Endodermal cell (in vitro differentiated cells): ENCODE results near the gene HMOX2. TPM values are rescaled to one million over a fixed set of nuclear protein-coding genes. Genes with fewer than 3 reads are reported as not detected.

Experiments used
- DNase-seq: peaks from one replicate; pipeline ENCODE4 v3.0.0-alpha.2; 2017
- H3K27ac ChIP-seq: 2 replicates; pipeline ENCODE4 v1.5.1; 2013; ENCODE audit warnings: mild to moderate bottlenecking, low read depth, low read length, moderate library complexity
- H3K27me3 ChIP-seq: 2 replicates; pipeline ENCODE4 v1.6.1; 2013; ENCODE audit warnings: mild to moderate bottlenecking, low read length, moderate library complexity; ENCODE audit not compliant: insufficient read depth, control insufficient read depth, poor library complexity, severe bottlenecking
- H3K36me3 ChIP-seq: 2 replicates; pipeline ENCODE4 v1.7.0; 2013; ENCODE audit warnings: mild to moderate bottlenecking, low read length, moderate library complexity; ENCODE audit not compliant: control insufficient read depth, insufficient read depth
- H3K4me1 ChIP-seq: one replicate; pipeline ENCODE4 v1.7.0; 2013; ENCODE audit warnings: low read length; ENCODE audit not compliant: control insufficient read depth, insufficient read depth
- H3K4me3 ChIP-seq: 2 replicates; pipeline ENCODE4 v1.5.1; 2013; ENCODE audit warnings: mild to moderate bottlenecking, low read length, moderate library complexity
- H3K9ac ChIP-seq: 2 replicates; pipeline ENCODE4 v1.6.1; 2013; ENCODE audit warnings: mild to moderate bottlenecking, low read length, moderate library complexity; ENCODE audit not compliant: poor library complexity, severe bottlenecking; ENCODE audit errors: extremely low read depth
- H3K9me3 ChIP-seq: 2 replicates; pipeline ENCODE4 v1.6.1; 2013; ENCODE audit warnings: mild to moderate bottlenecking, low read length, moderate library complexity; ENCODE audit not compliant: control insufficient read depth
- H3K27ac Mint-ChIP-seq: 2 replicates; pipeline ENCODE4 v1.8.0; 2020; ENCODE audit warnings: mixed read lengths
- H3K27me3 Mint-ChIP-seq: 2 replicates; pipeline ENCODE4 v1.8.0; 2021; ENCODE audit warnings: mild to moderate bottlenecking, mixed read lengths; ENCODE audit not compliant: insufficient read depth
- H3K36me3 Mint-ChIP-seq: 2 replicates; pipeline ENCODE4 v1.8.0; 2020; ENCODE audit warnings: low read depth, mixed read lengths
- H3K4me1 Mint-ChIP-seq: 2 replicates; pipeline ENCODE4 v1.8.0; 2020; ENCODE audit warnings: mixed read lengths
- H3K4me3 Mint-ChIP-seq: 2 replicates; pipeline ENCODE4 v1.8.0; 2020; ENCODE audit warnings: mild to moderate bottlenecking, moderate library complexity, mixed read lengths
- H3K9me3 Mint-ChIP-seq: 2 replicates; pipeline ENCODE4 v1.8.0; 2020; ENCODE audit warnings: mild to moderate bottlenecking, mixed read lengths
- WGBS, 2 experiments: methylation state at CpG; one replicate each; pipeline versions ENCODE4 v1.1.5 to v1.1.7; 2013; ENCODE audit warnings: missing lambda C conversion rate in 2 of 2, mixed read lengths in 1 of 2; ENCODE audit not compliant: insufficient coverage in 1 of 2, insufficient read length in 1 of 2; 5-methylcytosine and 5-hydroxymethylcytosine counted together
- total RNA-seq, 2 donors: library from RNA; stranded (reverse); fragmentation: NEBNext Ultra II Directional in 1 of 2; extraction: Animal tissue kit (Norgen Biotek cat#: 25700) in 1 of 2; gene quantifications; 2 replicates in 1 of 2; 3 replicates in 1 of 2; pipeline ENCODE4 v1.2.1, GENCODE V29; 2021
- TF ChIP-seq, protein P1 (sequence below): fragments of 200-600 bp; sonication (generic); conservative IDR thresholded peaks from 2 replicates; pipeline ENCODE4 v1.5.0; 2021; ENCODE audit warnings: antibody characterized with exemption, mild to moderate bottlenecking

HMOX2 gene
- total RNA-seq, 2 donors from 2014 or later = 26.3 to 27.7 TPM

DNA sequence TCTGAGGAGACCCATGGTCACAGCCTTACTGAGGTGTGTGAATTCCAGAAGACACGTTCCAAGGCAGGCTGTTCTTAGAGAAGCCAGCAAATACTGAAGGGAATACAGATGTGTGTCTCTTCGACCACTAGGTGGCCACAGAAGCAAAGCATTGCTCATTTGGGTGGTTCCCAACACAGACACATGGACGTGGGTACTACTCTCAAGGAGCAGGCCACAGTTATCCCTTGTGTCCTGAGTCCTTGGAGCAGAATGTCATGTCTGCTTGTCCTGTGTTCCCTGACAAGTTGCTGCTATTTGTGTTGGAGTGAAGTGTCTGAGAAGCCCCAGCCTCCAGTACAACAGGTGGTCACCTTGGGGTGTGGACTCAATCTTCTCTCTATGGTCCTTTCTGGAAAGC is 30.3 kb downstream of the HMOX2 start:
- Histone ChIP-seq H3K4me3 (no peak overlapping the region), H3K27me3 (no peaks in the 10 kb centered on the region), H3K4me1 (peaks cover 1% of the 10 kb centered on the region), H3K27ac (no peak overlapping the region), H3K9me3 (no peaks in the 10 kb centered on the region), H3K36me3 (peaks cover 46% of the 10 kb centered on the region), H3K9ac (no peak overlapping the region)
- Mint-ChIP-seq H3K36me3 (peaks cover 15% of the 10 kb centered on the region), H3K27ac (peak overlapping the region; percentile 86), H3K4me1 (peaks cover 10% of the 10 kb centered on the region), H3K4me3 (no peak overlapping the region), H3K9me3 (no peaks in the 10 kb centered on the region), H3K27me3 (no peaks in the 10 kb centered on the region)
- peak; percentile 83 for DNase-seq
- WGBS, 2 experiments = 35 to 38% methylated on average over 3 of the region's 3 CpGs
- TF ChIP-seq, protein P1, sequence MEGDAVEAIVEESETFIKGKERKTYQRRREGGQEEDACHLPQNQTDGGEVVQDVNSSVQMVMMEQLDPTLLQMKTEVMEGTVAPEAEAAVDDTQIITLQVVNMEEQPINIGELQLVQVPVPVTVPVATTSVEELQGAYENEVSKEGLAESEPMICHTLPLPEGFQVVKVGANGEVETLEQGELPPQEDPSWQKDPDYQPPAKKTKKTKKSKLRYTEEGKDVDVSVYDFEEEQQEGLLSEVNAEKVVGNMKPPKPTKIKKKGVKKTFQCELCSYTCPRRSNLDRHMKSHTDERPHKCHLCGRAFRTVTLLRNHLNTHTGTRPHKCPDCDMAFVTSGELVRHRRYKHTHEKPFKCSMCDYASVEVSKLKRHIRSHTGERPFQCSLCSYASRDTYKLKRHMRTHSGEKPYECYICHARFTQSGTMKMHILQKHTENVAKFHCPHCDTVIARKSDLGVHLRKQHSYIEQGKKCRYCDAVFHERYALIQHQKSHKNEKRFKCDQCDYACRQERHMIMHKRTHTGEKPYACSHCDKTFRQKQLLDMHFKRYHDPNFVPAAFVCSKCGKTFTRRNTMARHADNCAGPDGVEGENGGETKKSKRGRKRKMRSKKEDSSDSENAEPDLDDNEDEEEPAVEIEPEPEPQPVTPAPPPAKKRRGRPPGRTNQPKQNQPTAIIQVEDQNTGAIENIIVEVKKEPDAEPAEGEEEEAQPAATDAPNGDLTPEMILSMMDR = peak; percentile 90

DNA sequence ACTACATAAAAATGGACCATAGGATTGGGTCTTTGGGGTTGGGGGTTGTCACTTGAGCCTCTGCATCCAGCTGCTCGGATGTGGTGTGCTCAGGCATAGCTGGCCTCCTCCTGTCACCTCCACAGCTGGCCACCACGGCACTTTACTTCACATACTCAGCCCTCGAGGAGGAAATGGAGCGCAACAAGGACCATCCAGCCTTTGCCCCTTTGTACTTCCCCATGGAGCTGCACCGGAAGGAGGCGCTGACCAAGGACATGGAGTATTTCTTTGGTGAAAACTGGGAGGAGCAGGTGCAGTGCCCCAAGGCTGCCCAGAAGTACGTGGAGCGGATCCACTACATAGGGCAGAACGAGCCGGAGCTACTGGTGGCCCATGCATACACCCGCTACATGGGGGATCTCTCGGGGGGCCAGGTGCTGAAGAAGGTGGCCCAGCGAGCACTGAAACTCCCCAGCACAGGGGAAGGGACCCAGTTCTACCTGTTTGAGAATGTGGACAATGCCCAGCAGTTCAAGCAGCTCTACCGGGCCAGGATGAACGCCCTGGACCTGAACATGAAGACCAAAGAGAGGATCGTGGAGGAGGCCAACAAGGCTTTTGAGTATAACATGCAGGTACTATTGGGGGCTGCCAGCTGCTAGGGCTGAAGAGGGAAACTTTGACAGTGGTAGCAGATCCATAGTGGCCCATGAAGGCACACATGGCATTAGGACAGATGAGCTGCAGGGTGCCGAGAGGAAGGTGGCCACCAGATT is 31.6 kb downstream of the HMOX2 start:
- no peaks in the 10 kb centered on the region for H3K9me3 ChIP-seq
- peaks cover 51% of the 10 kb centered on the region for H3K36me3 ChIP-seq
- no peaks in the 10 kb centered on the region for H3K4me1 ChIP-seq
- no peak overlapping the region for H3K9ac ChIP-seq
- H3K27me3 Mint-ChIP-seq = no peaks in the 10 kb centered on the region
- no peak overlapping the region for H3K27ac ChIP-seq
- H3K9me3 Mint-ChIP-seq = no peaks in the 10 kb centered on the region
- H3K4me1 Mint-ChIP-seq = peaks cover 4% of the 10 kb centered on the region
- 94 to 97% methylated on average over 12 to 17 of the region's 17 CpGs for WGBS, 2 experiments
- H3K27me3 ChIP-seq = no peaks in the 10 kb centered on the region
- peak; percentile 36 for DNase-seq
- H3K27ac Mint-ChIP-seq = no peak overlapping the region
- peaks cover 21% of the 10 kb centered on the region for H3K36me3 Mint-ChIP-seq
- H3K4me3 ChIP-seq = no peak overlapping the region
- TF ChIP-seq, protein P1 = no peak
- H3K4me3 Mint-ChIP-seq = no peak overlapping the region

DNA sequence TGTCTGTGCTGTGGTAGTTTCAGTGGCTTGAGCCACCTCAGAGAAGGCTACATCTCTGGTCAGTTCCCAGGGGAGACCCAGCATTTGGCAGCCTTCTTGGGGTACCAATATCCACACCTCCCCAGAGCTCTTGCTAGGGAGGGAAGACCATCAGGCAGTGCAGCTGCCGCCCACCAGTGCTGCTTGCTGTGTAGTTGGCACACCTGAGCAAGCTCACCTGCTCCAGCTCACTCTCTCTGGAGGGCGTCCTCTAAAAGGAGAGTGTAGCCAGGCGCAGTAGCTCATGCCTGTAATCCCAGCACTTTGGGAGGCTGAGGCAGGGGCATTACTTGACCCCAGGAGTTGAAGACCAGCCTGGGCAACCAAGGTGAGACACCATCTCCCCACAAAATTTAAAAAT is 32.6 kb downstream of the HMOX2 start:
- no peak overlapping the region for H3K4me3 Mint-ChIP-seq
- H3K27me3 Mint-ChIP-seq = no peaks in the 10 kb centered on the region
- H3K9me3 Mint-ChIP-seq = no peaks in the 10 kb centered on the region
- Histone ChIP-seq H3K9ac (no peak overlapping the region), H3K4me1 (no peaks in the 10 kb centered on the region), H3K36me3 (peaks cover 51% of the 10 kb centered on the region), H3K9me3 (no peaks in the 10 kb centered on the region), H3K27ac (no peak overlapping the region), H3K4me3 (no peak overlapping the region), H3K27me3 (no peaks in the 10 kb centered on the region)
- DNase-seq = no peak
- H3K4me1 Mint-ChIP-seq = peaks cover 4% of the 10 kb centered on the region
- peaks cover 21% of the 10 kb centered on the region for H3K36me3 Mint-ChIP-seq
- 80 to 99% methylated on average over 1 to 3 of the region's 3 CpGs for WGBS, 2 experiments
- TF ChIP-seq, protein P1 = no peak
- H3K27ac Mint-ChIP-seq = no peak overlapping the region
